ENCODE data around the gene GALNT2. TPM values are rescaled to one million over a fixed set of nuclear protein-coding genes. Genes with fewer than 3 reads are reported as not detected.

The GALNT2 gene
- total RNA-seq, 1 experiment from 2014 or later, result 152 TPM

DNA sequence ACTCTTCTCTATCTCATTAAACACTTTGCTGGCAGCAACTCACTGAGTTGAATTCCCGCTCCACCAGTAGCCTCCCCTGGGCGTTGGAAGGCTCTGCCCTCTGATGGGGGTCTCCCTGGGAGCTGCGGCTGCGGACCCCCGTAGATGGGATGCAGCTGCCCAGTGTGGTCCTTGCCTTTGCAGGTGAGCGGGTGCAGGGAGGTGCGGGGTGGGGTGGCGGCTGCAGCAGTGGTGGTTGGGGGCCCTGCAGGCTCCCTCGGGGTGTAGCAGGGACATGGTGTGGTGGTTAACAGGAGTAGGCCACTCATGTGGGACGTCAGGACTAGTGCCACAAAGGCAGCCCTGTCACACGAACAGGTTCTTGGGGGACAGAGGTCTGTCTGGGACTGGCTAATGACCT, 42.0 kb downstream of the GALNT2 start:
- Histone ChIP-seq H3K9me3 (ENCODE audit: control insufficient read depth, insufficient read depth, low read depth, low read length) (no peaks in the 10 kb centered on the region), H3K4me3 (ENCODE audit: low read depth in 2 of 2, low read length in 2 of 2) (no peak overlapping the region), H3K27me3 (ENCODE audit: control insufficient read depth, insufficient read depth, low read length) (no peaks in the 10 kb centered on the region), H3K4me1 (ENCODE audit: control insufficient read depth, insufficient read depth, low read length) (peaks cover 49% of the 10 kb centered on the region), H3K27ac (ENCODE audit: low read length) (no peak overlapping the region), H3K36me3 (ENCODE audit: control insufficient read depth, insufficient read depth, low read length) (no peaks in the 10 kb centered on the region)
- ATAC-seq (no peak), DNase-seq (ENCODE audit: low read depth, low spot score) (no peak)
- POLR2A ChIA-PET, result no interaction called here
- intact Hi-C loops (cut with micrococcal nuclease; ENCODE audit: unreplicated experiment) (no loop called here), in situ Hi-C loops (cut with HindIII; ENCODE audit: low pct_unique_long_range_greater_than_20kb, low sequenced_read_pairs) (no loop called here)
- no TSS peak for BruUV-seq (replicated peaks)
- TF ChIP-seq, protein P1, sequence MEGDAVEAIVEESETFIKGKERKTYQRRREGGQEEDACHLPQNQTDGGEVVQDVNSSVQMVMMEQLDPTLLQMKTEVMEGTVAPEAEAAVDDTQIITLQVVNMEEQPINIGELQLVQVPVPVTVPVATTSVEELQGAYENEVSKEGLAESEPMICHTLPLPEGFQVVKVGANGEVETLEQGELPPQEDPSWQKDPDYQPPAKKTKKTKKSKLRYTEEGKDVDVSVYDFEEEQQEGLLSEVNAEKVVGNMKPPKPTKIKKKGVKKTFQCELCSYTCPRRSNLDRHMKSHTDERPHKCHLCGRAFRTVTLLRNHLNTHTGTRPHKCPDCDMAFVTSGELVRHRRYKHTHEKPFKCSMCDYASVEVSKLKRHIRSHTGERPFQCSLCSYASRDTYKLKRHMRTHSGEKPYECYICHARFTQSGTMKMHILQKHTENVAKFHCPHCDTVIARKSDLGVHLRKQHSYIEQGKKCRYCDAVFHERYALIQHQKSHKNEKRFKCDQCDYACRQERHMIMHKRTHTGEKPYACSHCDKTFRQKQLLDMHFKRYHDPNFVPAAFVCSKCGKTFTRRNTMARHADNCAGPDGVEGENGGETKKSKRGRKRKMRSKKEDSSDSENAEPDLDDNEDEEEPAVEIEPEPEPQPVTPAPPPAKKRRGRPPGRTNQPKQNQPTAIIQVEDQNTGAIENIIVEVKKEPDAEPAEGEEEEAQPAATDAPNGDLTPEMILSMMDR (IDR thresholded peaks at IDR 0.05), result no peak
- TF ChIP-seq POLR2AphosphoS5 (IDR thresholded peaks at IDR 0.05; ENCODE audit: low read depth, low read length) (no peak), SIN3A (IDR thresholded peaks at IDR 0.05; ENCODE audit: borderline replicate concordance, insufficient read depth, low read depth, low read length) (no peak), TCF7L2 (IDR thresholded peaks at IDR 0.05; ENCODE audit: low read depth, low read length) (no peak)
- TF ChIP-seq, protein P2, sequence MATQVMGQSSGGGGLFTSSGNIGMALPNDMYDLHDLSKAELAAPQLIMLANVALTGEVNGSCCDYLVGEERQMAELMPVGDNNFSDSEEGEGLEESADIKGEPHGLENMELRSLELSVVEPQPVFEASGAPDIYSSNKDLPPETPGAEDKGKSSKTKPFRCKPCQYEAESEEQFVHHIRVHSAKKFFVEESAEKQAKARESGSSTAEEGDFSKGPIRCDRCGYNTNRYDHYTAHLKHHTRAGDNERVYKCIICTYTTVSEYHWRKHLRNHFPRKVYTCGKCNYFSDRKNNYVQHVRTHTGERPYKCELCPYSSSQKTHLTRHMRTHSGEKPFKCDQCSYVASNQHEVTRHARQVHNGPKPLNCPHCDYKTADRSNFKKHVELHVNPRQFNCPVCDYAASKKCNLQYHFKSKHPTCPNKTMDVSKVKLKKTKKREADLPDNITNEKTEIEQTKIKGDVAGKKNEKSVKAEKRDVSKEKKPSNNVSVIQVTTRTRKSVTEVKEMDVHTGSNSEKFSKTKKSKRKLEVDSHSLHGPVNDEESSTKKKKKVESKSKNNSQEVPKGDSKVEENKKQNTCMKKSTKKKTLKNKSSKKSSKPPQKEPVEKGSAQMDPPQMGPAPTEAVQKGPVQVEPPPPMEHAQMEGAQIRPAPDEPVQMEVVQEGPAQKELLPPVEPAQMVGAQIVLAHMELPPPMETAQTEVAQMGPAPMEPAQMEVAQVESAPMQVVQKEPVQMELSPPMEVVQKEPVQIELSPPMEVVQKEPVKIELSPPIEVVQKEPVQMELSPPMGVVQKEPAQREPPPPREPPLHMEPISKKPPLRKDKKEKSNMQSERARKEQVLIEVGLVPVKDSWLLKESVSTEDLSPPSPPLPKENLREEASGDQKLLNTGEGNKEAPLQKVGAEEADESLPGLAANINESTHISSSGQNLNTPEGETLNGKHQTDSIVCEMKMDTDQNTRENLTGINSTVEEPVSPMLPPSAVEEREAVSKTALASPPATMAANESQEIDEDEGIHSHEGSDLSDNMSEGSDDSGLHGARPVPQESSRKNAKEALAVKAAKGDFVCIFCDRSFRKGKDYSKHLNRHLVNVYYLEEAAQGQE (IDR thresholded peaks at IDR 0.05; ENCODE audit: insufficient read depth in 1 of 2, low read depth in 2 of 2, low read length in 1 of 2), result no peak
- CTCF ChIA-PET, result no interaction called here

DNA sequence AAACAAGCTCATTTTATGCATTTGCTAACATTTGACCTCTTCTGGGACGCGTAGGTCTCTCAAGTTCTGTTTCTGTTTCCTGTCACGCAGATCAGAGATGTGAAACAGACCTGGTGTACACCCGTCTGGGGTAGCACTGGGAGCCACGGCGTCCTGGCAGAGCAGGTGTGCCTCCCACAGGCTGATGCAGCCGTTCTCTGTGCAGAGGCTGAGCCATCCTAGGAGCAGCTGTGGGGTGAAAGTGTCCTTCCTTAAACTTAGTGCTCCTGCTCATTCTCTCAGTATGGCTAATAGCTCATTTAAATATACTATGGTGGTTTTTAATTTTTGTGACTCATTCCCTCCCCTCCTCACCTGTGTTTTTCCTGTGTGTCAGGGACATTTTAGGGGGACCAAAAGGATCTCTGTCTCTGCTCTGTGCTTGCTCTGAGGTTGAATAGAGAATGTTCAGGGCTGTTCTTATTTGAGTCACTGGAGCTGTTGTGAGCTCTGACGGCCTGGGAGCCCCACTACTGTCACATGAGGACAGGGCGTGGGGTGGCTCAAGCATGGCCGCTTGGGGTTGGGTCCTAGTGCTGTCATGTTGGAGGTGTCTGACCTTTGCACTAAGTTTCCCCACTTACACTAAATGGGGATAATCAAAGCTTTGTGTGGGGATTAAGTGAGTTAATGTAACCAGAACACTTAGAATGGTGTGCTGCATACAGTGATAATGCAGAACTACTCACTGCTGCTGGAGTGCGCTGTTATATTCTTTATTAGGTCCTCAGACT, 43.0 kb downstream of the GALNT2 start:
- Histone ChIP-seq H3K27me3 (ENCODE audit: control insufficient read depth, insufficient read depth, low read length) (no peaks in the 10 kb centered on the region), H3K9me3 (ENCODE audit: control insufficient read depth, insufficient read depth, low read depth, low read length) (no peaks in the 10 kb centered on the region), H3K4me3 (ENCODE audit: low read depth in 2 of 2, low read length in 2 of 2) (no peak overlapping the region), H3K4me1 (ENCODE audit: control insufficient read depth, insufficient read depth, low read length) (peaks cover 40% of the 10 kb centered on the region), H3K27ac (ENCODE audit: low read length) (no peak overlapping the region), H3K36me3 (ENCODE audit: control insufficient read depth, insufficient read depth, low read length) (no peaks in the 10 kb centered on the region)
- DNase-seq (ENCODE audit: low read depth, low spot score), result no peak
- ChIA-PET CTCF (no interaction called here), POLR2A (no interaction called here)
- ATAC-seq, result peak; percentile 37; the same call in 1 of the 2 replicates
- intact Hi-C loops (cut with micrococcal nuclease; ENCODE audit: unreplicated experiment) (no loop called here), in situ Hi-C loops (cut with HindIII; ENCODE audit: low pct_unique_long_range_greater_than_20kb, low sequenced_read_pairs) (no loop called here)
- TF ChIP-seq POLR2AphosphoS5 (IDR thresholded peaks at IDR 0.05; ENCODE audit: low read depth, low read length) (no peak), SIN3A (IDR thresholded peaks at IDR 0.05; ENCODE audit: borderline replicate concordance, insufficient read depth, low read depth, low read length) (no peak), TCF7L2 (IDR thresholded peaks at IDR 0.05; ENCODE audit: low read depth, low read length) (no peak)
- TF ChIP-seq, protein P1 (IDR thresholded peaks at IDR 0.05), result no peak
- TF ChIP-seq, protein P2 (IDR thresholded peaks at IDR 0.05; ENCODE audit: insufficient read depth in 1 of 2, low read depth in 2 of 2, low read length in 1 of 2), result no peak
- BruUV-seq (replicated peaks), result no TSS peak
